Keratinocyte (primary cell): ENCODE data around the gene NOTUM. TPM values are rescaled to one million over a fixed set of nuclear protein-coding genes. Genes with fewer than 3 reads are reported as not detected.

ENCODE experiments used
- DNase-seq: peaks from one replicate; pipeline ENCODE4 v3.0.0-alpha.2; 2011; ENCODE audit warnings: low read depth, missing footprints, low spot score
- FAIRE-seq: peaks from 2 replicates; lab custom pipeline; 2011; peaks lifted over from hg19 to GRCh38; lab: Jason Lieb, UNC
- H2AFZ ChIP-seq: 2 replicates; pipeline ENCODE4 v1.6.0; 2012; ENCODE audit warnings: low read length, control low read depth, inconsistent platforms; ENCODE audit not compliant: control insufficient read depth
- H3K27ac ChIP-seq: 2 replicates; pipeline ENCODE4 v1.5.1; 2011; ENCODE audit warnings: low read length; ENCODE audit not compliant: control insufficient read depth, insufficient read depth
- H3K27me3 ChIP-seq: 3 replicates; pipeline ENCODE4 v1.6.0; 2011; ENCODE audit warnings: low read length; ENCODE audit not compliant: control insufficient read depth, insufficient read depth; ENCODE audit errors: extremely low read depth
- H3K36me3 ChIP-seq, 2 experiments: 2 replicates in 1 of 2; 3 replicates in 1 of 2; pipeline ENCODE4 v1.5.1; 2011; ENCODE audit warnings: low read length in 2 of 2, mild to moderate bottlenecking in 1 of 2; ENCODE audit not compliant: control insufficient read depth in 2 of 2, insufficient read depth in 2 of 2; ENCODE audit errors: extremely low read depth in 1 of 2
- H3K4me1 ChIP-seq: 3 replicates; pipeline ENCODE4 v1.5.1; 2011; ENCODE audit warnings: low read length; ENCODE audit not compliant: control insufficient read depth, insufficient read depth; ENCODE audit errors: extremely low read depth
- H3K4me2 ChIP-seq: 3 replicates; pipeline ENCODE4 v1.6.0; 2011; ENCODE audit warnings: low read depth, low read length; ENCODE audit not compliant: control insufficient read depth, insufficient read depth; ENCODE audit errors: extremely low read depth
- H3K4me3 ChIP-seq, 3 experiments: fragments of 200-600 bp in 1 of 3; sonication (generic) in 1 of 3; 2 replicates in 2 of 3; 3 replicates in 1 of 3; pipeline ENCODE4 v1.5.1; 2011 to 2016; ENCODE audit warnings: low read length in 3 of 3, mild to moderate bottlenecking in 3 of 3, control low read depth in 2 of 3, inconsistent platforms in 1 of 3, low read depth in 1 of 3, mixed read lengths in 1 of 3, mixed run types in 1 of 3, moderate library complexity in 1 of 3; ENCODE audit not compliant: control insufficient read depth in 2 of 3, insufficient read depth in 2 of 3; ENCODE audit errors: extremely low read depth in 1 of 3
- H3K79me2 ChIP-seq: 2 replicates; pipeline ENCODE4 v1.6.0; 2012; ENCODE audit warnings: low read length; ENCODE audit not compliant: control insufficient read depth, insufficient read depth
- H3K9ac ChIP-seq: 3 replicates; pipeline ENCODE4 v1.6.0; 2011; ENCODE audit warnings: low read length; ENCODE audit not compliant: control insufficient read depth, insufficient read depth; ENCODE audit errors: extremely low read depth
- H3K9me1 ChIP-seq: 3 replicates; pipeline ENCODE4 v1.6.0; 2011; ENCODE audit warnings: low read length; ENCODE audit not compliant: control insufficient read depth, insufficient read depth; ENCODE audit errors: extremely low read depth
- H3K9me3 ChIP-seq: 2 replicates; pipeline ENCODE4 v1.5.1; 2012; ENCODE audit warnings: low read depth, low read length; ENCODE audit not compliant: control insufficient read depth
- H4K20me1 ChIP-seq: 3 replicates; pipeline ENCODE4 v1.6.0; 2011; ENCODE audit warnings: low read length; ENCODE audit not compliant: control insufficient read depth, insufficient read depth; ENCODE audit errors: extremely low read depth
- EZH2 ChIP-seq: IDR thresholded peaks from one replicate; pipeline ENCODE4 v1.6.1; 2012; ENCODE audit warnings: inconsistent platforms, mild to moderate bottlenecking, low read length, moderate library complexity
- dilution Hi-C: fragments of 300-500 bp; cut with MboI; formaldehyde crosslinking; loops from one replicate; pipeline ENCODE4 v1.7.0; 2020; ENCODE audit warnings: low sequenced_read_pairs; ENCODE audit not compliant: extremely low pct_ligation_motif_present
- polyA plus RNA-seq, 5 experiments: library from polyadenylated mRNA; depleted of rRNA in 3 of 5; stranded (reverse) in 3 of 5; stranded (forward) in 1 of 5; unstranded in 1 of 5; fragments of >200 nt; gene quantifications; 1 replicate in 1 of 5; 2 replicates in 3 of 5; 3 replicates in 1 of 5; pipeline versions ENCODE4 v1.2.1 to v1.2.3, GENCODE V29; 2011 to 2012; ENCODE audit warnings: missing spikeins in 2 of 5, low read depth in 1 of 5, low replicate concordance in 1 of 5
- TF ChIP-seq, protein P1 (sequence below), 3 experiments: IDR thresholded peaks in 1 of 3; conservative IDR thresholded peaks in 1 of 3; optimal IDR thresholded peaks in 1 of 3; 2 replicates in 2 of 3; 3 replicates in 1 of 3; pipeline versions ENCODE3 to v1.5.1; 2011; ENCODE audit warnings: low read length in 3 of 3, mild to moderate bottlenecking in 3 of 3, moderate library complexity in 2 of 3, control low read depth in 1 of 3, inconsistent platforms in 1 of 3; ENCODE audit not compliant: insufficient read depth in 2 of 3; ENCODE audit errors: extremely low read depth in 1 of 3

Gene NOTUM
- polyA plus RNA-seq, 1 donor (not counting 4 experiments of a cell fraction or from before 2014, with no cell fraction given) = not detected

DNA sequence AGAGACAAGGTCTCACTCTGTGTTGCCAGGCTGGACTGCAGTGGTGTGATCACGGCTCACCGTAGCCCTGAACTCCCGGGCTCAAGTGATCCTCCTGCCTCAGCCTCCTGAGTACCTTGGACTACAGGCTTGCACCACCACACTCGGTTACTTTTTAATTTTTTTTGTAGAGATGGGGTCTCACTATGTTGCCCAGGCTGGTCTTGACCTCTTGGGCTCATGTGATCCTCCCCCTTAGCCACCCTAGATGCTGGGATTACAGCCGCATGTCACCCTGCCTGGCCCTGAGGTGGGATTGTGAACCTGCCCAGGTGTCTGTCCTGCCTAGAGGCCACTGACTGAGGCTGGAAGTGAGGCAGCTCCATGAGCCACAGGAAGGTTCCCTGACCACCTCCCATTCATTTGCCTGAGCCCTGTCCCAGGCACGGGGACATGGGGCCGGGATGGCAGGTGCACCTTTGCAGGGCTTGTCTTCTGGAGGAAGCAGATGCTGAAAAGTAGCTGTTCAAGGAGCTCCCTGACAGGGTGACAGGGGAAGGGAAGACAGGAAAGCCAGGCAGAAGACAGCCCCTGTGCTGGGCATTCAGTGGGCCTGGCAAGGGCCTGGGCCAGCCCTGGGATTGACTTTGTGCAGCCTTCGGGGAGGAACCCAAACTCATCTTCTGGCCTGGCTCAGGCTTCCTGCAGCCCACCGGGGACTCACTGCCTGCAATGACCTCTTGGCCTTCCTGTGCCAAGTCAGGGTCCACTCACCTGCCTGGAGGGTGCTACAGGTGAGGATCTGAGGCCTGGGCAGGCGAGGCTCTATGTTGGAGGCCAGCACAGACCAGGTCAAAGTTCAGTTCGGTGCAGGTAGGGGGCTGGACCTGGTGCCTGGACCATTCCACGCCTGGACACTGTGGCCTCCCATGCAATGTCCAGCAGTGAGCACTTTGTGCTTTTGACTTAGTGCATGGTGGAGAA lies 8.1 kb upstream of the NOTUM start:
- H3K27ac ChIP-seq = no peak overlapping the region
- H3K36me3 ChIP-seq = no peaks in the 10 kb centered on the region
- no peak overlapping the region for H3K4me3 ChIP-seq
- no peak overlapping the region for H3K4me2 ChIP-seq
- H3K27me3 ChIP-seq = peaks cover 40% of the 10 kb centered on the region
- no peak for DNase-seq
- no peaks in the 10 kb centered on the region for H4K20me1 ChIP-seq
- no peak overlapping the region for H3K9ac ChIP-seq
- dilution Hi-C loops = no loop called here
- no peak for FAIRE-seq
- no peaks in the 10 kb centered on the region for H3K79me2 ChIP-seq
- no peak overlapping the region for H2AFZ ChIP-seq
- no peaks in the 10 kb centered on the region for H3K9me3 ChIP-seq
- peaks cover 2% of the 10 kb centered on the region for H3K4me1 ChIP-seq
- no peaks in the 10 kb centered on the region for H3K9me1 ChIP-seq
- no peak for TF ChIP-seq EZH2
- TF ChIP-seq, protein P1, sequence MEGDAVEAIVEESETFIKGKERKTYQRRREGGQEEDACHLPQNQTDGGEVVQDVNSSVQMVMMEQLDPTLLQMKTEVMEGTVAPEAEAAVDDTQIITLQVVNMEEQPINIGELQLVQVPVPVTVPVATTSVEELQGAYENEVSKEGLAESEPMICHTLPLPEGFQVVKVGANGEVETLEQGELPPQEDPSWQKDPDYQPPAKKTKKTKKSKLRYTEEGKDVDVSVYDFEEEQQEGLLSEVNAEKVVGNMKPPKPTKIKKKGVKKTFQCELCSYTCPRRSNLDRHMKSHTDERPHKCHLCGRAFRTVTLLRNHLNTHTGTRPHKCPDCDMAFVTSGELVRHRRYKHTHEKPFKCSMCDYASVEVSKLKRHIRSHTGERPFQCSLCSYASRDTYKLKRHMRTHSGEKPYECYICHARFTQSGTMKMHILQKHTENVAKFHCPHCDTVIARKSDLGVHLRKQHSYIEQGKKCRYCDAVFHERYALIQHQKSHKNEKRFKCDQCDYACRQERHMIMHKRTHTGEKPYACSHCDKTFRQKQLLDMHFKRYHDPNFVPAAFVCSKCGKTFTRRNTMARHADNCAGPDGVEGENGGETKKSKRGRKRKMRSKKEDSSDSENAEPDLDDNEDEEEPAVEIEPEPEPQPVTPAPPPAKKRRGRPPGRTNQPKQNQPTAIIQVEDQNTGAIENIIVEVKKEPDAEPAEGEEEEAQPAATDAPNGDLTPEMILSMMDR (optimal IDR thresholded peaks at IDR 0.05 in 1 of 3, IDR thresholded peaks at IDR 0.05 in 1 of 3, conservative IDR thresholded peaks at IDR 0.05 in 1 of 3; ENCODE audit: extremely low read depth in 1 of 3, insufficient read depth in 2 of 3, low read length in 3 of 3) = no peak

DNA sequence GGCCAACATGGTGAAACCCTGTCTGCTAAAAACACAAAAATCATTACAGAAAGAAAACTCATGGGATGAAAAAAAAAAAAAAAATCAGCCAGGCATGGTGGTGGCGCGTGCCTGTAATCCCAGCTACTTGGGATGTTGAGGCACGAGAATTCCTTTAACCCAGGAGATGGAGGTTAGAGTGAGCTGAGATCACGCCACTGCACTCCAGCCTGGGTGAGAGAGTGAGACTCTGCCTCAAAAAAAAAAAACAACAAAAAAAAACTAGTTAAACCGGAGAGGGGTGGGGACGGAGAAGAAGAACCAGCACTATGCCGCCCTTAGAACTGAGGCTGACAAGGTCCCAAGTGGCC lies 7.4 kb upstream of the NOTUM start:
- Histone ChIP-seq H3K4me3 (no peak overlapping the region), H3K36me3 (no peaks in the 10 kb centered on the region), H3K9me1 (no peaks in the 10 kb centered on the region), H2AFZ (no peak overlapping the region), H3K27ac (no peak overlapping the region), H4K20me1 (no peaks in the 10 kb centered on the region), H3K4me2 (peak overlapping the region; percentile 37), H3K27me3 (peaks cover 47% of the 10 kb centered on the region), H3K9me3 (no peaks in the 10 kb centered on the region), H3K4me1 (peaks cover 2% of the 10 kb centered on the region), H3K9ac (no peak overlapping the region), H3K79me2 (no peaks in the 10 kb centered on the region)
- TF ChIP-seq, protein P1 (optimal IDR thresholded peaks at IDR 0.05 in 1 of 3, IDR thresholded peaks at IDR 0.05 in 1 of 3, conservative IDR thresholded peaks at IDR 0.05 in 1 of 3; ENCODE audit: extremely low read depth in 1 of 3, insufficient read depth in 2 of 3, low read length in 3 of 3) = no peak
- no peak for TF ChIP-seq EZH2
- no peak for DNase-seq
- FAIRE-seq = no peak
- dilution Hi-C loops = no loop called here
